Right lung (tissue), 5 donors: ENCODE data around the gene IGF2. TPM values are rescaled to one million over a fixed set of nuclear protein-coding genes. Genes with fewer than 3 reads are reported as not detected.

Source experiments
- DNase-seq, 2 donors: peaks; one replicate each; pipeline ENCODE4 v3.0.0-alpha.2; 2013
- polyA plus RNA-seq, 5 donors: library from polyadenylated mRNA; unstranded; fragments of 120-200 nt; gene quantifications; one replicate each; pipeline versions ENCODE4 v1.2.1 to v1.2.3, GENCODE V29; 2013; ENCODE audit warnings: inconsistent platforms in 1 of 5, low replicate concordance in 1 of 5; ENCODE audit not compliant: insufficient read length in 5 of 5, insufficient read depth in 1 of 5

Gene IGF2
- polyA plus RNA-seq, 5 donors, result 70.5 to 249 (median 102) TPM

GRCh38 chr11:2093575-2094353 is 45.4 kb downstream of the IGF2 start:
- DNase-seq, result no peak

DNA sequence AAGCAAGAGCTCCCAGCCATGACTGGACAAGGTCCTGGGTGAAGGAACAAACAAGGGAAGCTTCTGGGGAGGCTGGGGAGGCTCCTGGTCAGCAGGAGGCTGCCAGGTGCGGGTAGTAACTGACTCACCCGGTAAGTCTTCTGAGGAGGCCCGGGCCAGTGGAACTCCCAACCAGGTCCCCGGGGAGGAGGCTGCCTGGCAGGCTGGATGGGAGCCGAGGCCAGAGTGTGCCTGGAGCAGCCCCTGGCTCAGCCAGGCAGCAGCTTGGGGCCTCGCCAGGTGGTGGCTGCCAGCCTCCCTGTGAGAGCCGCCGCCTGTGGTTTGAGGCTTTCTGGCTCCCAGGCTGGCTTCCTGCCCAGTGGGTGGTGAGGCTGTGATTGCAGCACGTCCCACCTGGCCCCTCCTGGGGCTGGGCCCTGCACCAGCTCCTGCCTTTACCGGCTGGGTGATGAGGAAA is 46.2 kb downstream of the IGF2 start:
- DNase-seq, result peak in 1 of 2 donors; percentile 10

DNA sequence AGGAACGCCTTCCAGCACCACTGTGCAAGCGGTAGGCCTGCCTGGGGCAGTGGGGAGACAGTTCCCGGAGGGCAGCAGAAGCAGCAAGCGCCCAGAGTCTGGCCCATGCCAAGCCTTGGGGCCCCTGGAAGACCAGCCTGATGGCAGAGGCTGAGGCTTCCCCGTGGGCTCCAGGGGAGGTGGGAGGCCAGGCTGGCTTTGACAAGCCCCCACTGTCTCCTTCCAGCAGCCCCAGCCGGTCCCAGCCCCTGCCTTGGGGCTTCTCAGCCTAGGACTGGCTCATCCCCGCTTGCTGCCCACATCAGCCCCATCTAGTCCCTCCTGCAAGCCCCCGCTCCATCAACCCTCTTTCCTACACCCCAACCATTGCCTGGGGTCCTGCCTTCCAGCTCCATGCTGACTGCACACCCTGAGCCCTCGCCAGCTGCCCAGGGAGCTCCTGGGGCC is 46.7 kb downstream of the IGF2 start:
- DNase-seq, result no peak

DNA sequence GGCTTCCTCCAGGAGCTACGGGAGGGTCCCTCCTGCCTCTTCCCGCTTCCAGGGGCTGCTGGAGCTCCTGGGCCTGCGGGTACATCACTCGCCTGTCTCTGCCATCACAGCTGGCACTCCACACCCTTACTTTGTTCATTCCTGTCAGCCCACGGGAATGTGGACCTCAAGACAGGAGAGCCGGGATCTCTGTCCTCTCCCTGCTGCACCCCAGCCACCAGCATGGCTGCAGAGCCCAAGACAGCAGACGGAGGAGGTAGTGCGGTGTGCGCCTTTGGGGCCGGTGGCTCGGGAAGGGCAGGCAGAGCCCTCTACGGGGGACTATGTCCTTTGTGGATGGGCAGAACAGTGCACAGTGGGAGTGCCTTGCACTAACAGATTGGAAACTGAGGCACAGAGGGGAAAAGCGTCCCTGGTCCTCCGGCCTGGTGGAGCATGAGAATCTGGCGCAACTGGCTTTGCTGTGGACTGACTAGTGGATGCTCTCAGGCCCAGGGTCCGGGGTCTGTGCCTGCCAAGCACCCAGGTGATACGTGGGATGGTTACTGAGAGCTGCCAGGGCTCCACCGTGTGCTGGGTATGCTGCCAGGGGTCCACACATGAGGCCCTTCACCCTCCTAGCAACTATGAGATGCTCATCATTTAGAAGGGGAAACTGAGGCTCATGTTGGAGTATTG is 47.3 kb downstream of the IGF2 start:
- DNase-seq, result no peak

DNA sequence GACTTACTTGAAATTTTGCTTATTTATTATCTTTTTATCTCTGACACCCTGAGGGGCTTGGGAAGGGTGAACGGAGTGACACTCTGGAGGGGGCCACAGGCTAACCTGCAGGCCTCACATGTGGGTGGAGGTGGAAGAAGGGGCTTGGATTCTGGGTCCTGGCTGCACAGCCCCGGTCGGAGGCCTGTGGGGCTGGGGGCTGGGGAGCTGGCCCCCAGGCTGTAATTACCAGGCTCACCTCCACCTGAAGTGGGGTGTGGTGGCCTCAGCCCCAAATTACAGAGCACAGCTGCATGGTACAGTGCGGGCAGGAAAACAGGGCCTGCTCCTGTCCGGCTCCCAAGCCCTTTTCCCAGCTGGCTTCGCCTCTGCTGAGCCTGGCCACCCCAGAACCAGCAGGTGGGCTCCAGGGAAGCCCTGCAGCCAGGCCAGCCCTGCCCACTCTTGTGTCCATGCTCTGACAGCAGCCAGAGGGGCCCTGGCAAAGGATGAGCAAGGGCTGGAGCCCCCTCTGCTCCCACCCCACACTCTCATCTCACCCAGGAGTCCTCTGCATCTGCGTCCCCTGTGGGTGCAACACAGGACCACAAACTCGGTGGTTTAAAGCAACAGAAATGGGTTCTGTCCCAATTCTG is 48.0 kb downstream of the IGF2 start:
- DNase-seq, result no peak

- DNase-seq, result no peak
Observed at GRCh38 chr11:2090172-2091111, 48.7 kb downstream of the IGF2 start.

GRCh38 chr11:2089536-2090165 is 49.5 kb downstream of the IGF2 start:
- DNase-seq, result no peak

DNA sequence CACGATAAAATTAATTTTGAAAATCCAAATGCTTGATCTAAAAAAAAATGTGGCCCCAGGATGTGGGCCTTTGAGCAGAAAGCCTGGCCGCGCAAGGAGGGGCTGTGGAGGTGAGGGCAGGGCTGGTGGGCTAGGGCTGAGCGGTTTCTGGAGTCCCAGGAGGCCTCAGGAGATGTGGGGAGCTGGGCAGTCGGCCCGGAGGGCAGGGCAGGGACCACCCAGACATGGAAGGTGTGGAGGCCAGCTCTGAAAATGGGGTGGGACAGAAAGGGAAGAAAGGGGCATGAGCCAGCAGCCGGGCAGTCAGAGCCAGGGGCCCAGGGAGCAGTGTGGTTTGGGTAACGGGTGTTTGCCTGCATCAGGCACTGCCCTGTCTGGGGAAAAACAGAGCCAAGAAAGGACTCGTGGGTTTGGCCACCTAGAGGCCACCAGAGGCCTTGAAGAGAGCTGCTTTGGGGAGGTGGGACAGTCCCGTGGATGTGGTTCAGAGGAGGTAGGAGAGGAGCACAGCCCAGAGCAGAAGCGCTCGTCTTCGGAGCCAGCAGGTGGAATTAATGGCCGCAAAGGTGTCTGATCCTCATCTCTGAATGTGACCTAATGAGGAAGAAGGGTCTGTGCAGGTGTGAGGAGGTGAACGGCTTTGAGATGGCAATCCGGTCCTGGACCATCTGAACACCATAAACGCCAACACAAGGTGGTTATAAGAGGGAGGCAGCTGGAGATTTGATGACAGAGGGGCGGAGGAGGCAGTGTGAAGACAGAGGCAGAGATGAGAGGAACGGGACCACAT is 50.2 kb downstream of the IGF2 start:
- DNase-seq, result no peak

- DNase-seq, result no peak
Observed at GRCh38 chr11:2088284-2088683, 50.9 kb downstream of the IGF2 start.

- no peak for DNase-seq
Observed at GRCh38 chr11:2086239-2087040, 52.7 kb downstream of the IGF2 start.

DNA sequence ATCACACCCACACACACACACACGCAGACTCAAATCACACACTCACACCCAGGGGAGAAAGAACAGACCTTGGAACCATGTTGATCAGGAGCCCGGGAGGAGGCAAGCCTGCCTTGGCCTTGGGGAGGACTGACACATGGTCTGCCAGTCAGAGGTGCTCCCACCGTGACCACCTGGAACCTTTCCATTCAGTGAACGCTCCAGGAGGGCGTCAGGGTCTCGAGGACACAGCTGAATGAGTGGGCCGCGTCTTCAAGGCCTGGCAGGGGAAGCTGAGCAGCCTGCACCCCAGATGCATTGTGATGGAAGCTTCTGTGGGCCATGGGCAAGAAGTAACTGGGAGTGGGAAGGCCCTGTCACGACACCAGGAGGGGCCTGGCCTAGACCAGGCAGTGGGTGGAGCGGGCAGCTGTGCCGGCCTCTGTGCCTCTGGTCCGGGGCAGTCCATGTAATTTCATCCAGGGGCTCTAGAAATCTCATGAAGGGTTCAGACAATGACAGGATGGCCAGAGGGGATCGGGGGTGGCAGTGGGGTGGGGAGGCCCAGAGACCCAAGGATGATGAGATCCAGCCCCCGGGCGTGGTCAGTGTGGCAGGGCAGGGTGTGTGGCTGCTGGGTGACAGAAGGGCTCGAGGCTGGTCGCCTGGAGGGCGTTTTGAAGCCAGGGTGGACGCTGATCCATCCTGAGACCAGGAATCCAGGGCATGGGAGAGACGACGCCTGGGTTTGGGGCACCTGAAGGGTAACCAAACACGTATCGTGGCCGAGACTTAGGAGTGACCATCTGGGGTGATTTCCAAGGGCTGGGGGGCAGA is 53.7 kb downstream of the IGF2 start:
- DNase-seq, result no peak

DNA sequence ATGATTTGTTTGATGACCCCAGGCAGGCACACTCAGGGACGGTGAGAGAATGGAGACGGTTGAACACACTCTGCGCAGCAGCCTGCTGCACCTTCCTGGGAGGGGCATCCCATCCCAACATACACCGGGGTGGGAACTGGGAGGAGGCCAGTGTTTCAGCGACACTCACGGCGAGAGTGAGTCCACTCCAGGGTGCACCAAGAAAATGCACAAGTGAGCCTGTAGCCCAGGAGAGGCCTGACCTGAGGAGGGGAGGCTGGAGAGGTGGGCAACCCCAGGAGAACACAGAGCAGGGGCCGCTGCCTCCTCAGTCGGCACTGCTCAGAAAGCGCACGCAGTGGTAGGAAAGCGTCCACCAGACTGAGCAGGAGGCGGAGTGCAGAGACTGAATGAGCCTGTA is 54.5 kb downstream of the IGF2 start:
- DNase-seq, result no peak

Other genes with a start within 250 kb of the IGF2 start
- under 1 TPM; 0.05 to 0.47 (median 0.16) TPM for gene PRR33, start 247.5 kb downstream of the IGF2 start, polyA plus RNA-seq
- 100 to 1,000 TPM in 1 of 5 donors, 10 to 100 TPM in 1, 1 to 10 TPM in 3; 2.5 to 291 (median 4.9) TPM for gene TNNT3, start 219.7 kb downstream of the IGF2 start, polyA plus RNA-seq
- 10 to 100 TPM; 33.3 to 60.5 (median 54.7) TPM for gene MRPL23, start 192.1 kb downstream of the IGF2 start, polyA plus RNA-seq
- 1,000 to 10,000 TPM in 2 of 5 donors, 100 to 1,000 TPM in 3; 610 to 1,942 (median 947) TPM for gene H19, start 141.5 kb downstream of the IGF2 start, polyA plus RNA-seq
- gene INS, start 21.8 kb upstream of the IGF2 start, polyA plus RNA-seq, result not detected
- gene TH, start 32.4 kb upstream of the IGF2 start, polyA plus RNA-seq, result 1 to 10 TPM in 2 of 5 donors, under 1 TPM in 3; 0.21 to 1.6 (median 0.44) TPM
- 1 to 10 TPM in 3 of 5 donors, under 1 TPM in 2; 0.79 to 1.5 (median 1.3) TPM for gene ASCL2, start 131.2 kb upstream of the IGF2 start, polyA plus RNA-seq
- 1 to 10 TPM; 1.3 to 2.5 (median 1.9) TPM for gene C11orf21, start 162.5 kb upstream of the IGF2 start, polyA plus RNA-seq
- 1 to 10 TPM; 3.0 to 6.0 (median 3.9) TPM for gene TSPAN32, start 162.6 kb upstream of the IGF2 start, polyA plus RNA-seq
- 100 to 1,000 TPM; 530 to 861 (median 656) TPM for gene CD81, start 237.9 kb upstream of the IGF2 start, polyA plus RNA-seq